HG02973 (cell line): ENCODE results near the gene CPLX3.

ENCODE experiments used
- ATAC-seq: cut with Tn5 transposase; IDR thresholded peaks from one replicate; pipeline ENCODE4 v1.9.1; 2021; ENCODE audit warnings: moderate library complexity; ENCODE audit not compliant: unreplicated experiment

The CPLX3 gene

GRCh38 chr15:74842581-74843444, 16.4 kb downstream of the CPLX3 start, which contains the start of gene ULK3:
Gene ULK3, minus strand, starts transcription at chr15:74843156. Its CDS starts 51 bp downstream, at chr15:74843105.
- ATAC-seq: peak; percentile 77

- ATAC-seq: no peak
Measured at GRCh38 chr15:74843445-74843828, 17.0 kb downstream of the CPLX3 start.

GRCh38 chr15:74843891-74844299, 17.5 kb downstream of the CPLX3 start:
- ATAC-seq: no peak

GRCh38 chr15:74844319-74845207, 18.1 kb downstream of the CPLX3 start:
- no peak for ATAC-seq

GRCh38 chr15:74845208-74845568, 18.8 kb downstream of the CPLX3 start:
- no peak for ATAC-seq

- no peak for ATAC-seq
Measured at GRCh38 chr15:74845581-74845980, 19.2 kb downstream of the CPLX3 start.

GRCh38 chr15:74847432-74847831, 21.0 kb downstream of the CPLX3 start:
- no peak for ATAC-seq

- ATAC-seq: no peak
Measured at GRCh38 chr15:74850393-74850792, 24.0 kb downstream of the CPLX3 start.

GRCh38 chr15:74851960-74852359, 25.5 kb downstream of the CPLX3 start:
- no peak for ATAC-seq

GRCh38 chr15:74854453-74855022, 28.1 kb downstream of the CPLX3 start:
- ATAC-seq: no peak

- ATAC-seq: no peak
Measured at GRCh38 chr15:74855857-74856256, 29.4 kb downstream of the CPLX3 start.

GRCh38 chr15:74856537-74856936, 30.1 kb downstream of the CPLX3 start:
- no peak for ATAC-seq

- ATAC-seq: peak; percentile 72
Measured at GRCh38 chr15:74857082-74857655, 30.7 kb downstream of the CPLX3 start.

GRCh38 chr15:74857671-74858368, 31.4 kb downstream of the CPLX3 start:
- no peak for ATAC-seq

GRCh38 chr15:74858369-74858740, 31.9 kb downstream of the CPLX3 start:
- no peak for ATAC-seq

GRCh38 chr15:74863239-74864056, 37.0 kb downstream of the CPLX3 start:
- ATAC-seq: no peak

GRCh38 chr15:74864296-74864695, 37.9 kb downstream of the CPLX3 start:
- no peak for ATAC-seq

- no peak for ATAC-seq
Measured at GRCh38 chr15:74865316-74865715, 38.9 kb downstream of the CPLX3 start.

GRCh38 chr15:74866090-74866489, 39.7 kb downstream of the CPLX3 start:
- ATAC-seq: no peak
